Retinal pigment epithelial cell (primary cell): ENCODE measurements around the gene USP12.
"Not testable (repeated sequence)": the region's sequence is repeated elsewhere in the genome, so short reads cannot be mapped to it uniquely, and the experiment has no call there.

Experiments
- DNase-seq: peaks from one replicate; pipeline ENCODE4 v3.0.0-alpha.2; 2010; ENCODE audit warnings: low read depth
- H3K4me3 ChIP-seq: 2 replicates; pipeline ENCODE4 v1.5.1; 2011; ENCODE audit warnings: mild to moderate bottlenecking, low read length, control low read depth, moderate library complexity
- TF ChIP-seq, protein P1 (sequence below): conservative IDR thresholded peaks from 2 replicates; pipeline ENCODE4 v1.5.1; 2011; ENCODE audit warnings: low read depth, low read length, control low read depth, inconsistent platforms

The USP12 gene

GRCh38 chr13:27149702-27150101, 21.9 kb downstream of the USP12 start:
- no peak overlapping the region for H3K4me3 ChIP-seq
- DNase-seq = no peak
- TF ChIP-seq, protein P1, sequence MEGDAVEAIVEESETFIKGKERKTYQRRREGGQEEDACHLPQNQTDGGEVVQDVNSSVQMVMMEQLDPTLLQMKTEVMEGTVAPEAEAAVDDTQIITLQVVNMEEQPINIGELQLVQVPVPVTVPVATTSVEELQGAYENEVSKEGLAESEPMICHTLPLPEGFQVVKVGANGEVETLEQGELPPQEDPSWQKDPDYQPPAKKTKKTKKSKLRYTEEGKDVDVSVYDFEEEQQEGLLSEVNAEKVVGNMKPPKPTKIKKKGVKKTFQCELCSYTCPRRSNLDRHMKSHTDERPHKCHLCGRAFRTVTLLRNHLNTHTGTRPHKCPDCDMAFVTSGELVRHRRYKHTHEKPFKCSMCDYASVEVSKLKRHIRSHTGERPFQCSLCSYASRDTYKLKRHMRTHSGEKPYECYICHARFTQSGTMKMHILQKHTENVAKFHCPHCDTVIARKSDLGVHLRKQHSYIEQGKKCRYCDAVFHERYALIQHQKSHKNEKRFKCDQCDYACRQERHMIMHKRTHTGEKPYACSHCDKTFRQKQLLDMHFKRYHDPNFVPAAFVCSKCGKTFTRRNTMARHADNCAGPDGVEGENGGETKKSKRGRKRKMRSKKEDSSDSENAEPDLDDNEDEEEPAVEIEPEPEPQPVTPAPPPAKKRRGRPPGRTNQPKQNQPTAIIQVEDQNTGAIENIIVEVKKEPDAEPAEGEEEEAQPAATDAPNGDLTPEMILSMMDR = no peak

DNA sequence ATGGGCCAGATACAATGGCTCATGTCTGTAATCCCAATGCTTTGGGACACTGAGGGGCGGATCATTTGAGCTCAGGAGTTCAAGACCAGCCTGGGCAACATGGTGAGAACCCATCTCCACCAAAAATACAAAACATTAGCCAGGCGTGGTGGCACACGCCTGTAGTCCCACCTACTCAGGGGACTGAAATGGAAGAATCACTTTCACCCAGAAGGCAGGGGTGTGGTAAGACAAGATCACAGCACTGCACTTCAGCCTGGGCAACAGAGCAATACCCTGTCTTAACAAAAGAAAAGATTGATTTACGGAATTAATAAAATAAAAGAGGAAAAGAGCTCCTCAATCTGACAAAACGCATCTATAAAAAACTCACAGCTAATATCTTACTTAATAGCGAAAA, 22.7 kb downstream of the USP12 start:
- TF ChIP-seq, protein P1 = no peak
- H3K4me3 ChIP-seq = no peak overlapping the region
- DNase-seq = no peak

DNA sequence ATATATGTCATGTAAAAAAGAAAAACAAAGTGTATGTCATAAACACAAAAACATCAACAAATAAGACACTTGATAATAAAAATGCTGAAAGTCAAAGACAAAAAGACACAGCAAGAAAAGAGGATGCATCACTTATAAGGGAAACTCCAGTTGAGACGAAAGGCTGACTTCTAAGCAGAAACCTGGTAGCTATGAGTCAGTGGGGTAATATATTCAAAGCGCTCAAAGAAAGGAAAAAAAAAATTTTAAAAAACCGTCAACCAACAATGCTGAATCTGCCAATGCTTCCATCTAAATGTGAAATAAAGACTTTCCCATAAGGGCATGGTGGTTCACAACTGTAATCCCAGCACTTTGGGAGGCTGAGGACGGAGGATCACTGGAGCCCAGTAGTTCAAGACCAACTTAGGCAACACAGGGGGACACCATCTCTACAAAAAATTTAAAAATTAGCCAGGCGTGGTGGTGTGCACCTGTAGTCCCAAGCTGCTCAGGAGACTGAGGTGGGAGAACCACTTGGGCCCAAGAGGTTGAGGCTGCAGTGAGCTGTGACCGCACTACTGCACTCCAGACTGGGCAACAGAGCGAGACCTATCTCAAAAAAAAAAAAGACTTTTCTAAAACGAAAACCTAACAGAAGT, 24.0 kb downstream of the USP12 start:
- H3K4me3 ChIP-seq = no peak overlapping the region
- no peak for DNase-seq
- TF ChIP-seq, protein P1 = no peak

GRCh38 chr13:27141746-27142145, 29.9 kb downstream of the USP12 start:
- no peak overlapping the region for H3K4me3 ChIP-seq
- TF ChIP-seq, protein P1 = no peak
- no peak for DNase-seq

- not testable (repeated sequence) for H3K4me3 ChIP-seq, DNase-seq
These were observed 30.5 kb downstream of the USP12 start for GRCh38 chr13:27141159-27141558.

DNA sequence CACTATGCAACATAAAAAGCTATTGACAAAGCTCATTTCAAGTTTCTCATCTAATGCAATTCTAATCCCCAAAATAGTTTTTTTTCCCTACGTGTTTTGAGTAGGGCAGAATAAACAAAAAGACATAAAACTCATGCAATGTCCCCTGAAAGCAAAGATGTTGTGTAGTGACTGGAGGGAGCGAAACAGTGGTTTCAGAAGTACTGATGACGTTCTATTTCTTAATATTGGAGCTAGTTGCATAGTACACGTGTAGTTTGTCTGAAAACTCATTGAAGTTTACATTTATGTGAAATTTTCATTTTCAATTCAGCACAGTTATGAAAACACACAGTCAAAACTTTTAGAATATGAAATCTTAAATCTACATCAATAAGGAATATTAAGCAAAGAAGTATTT, 31.6 kb downstream of the USP12 start:
- no peak overlapping the region for H3K4me3 ChIP-seq
- DNase-seq = no peak
- TF ChIP-seq, protein P1 = no peak

DNA sequence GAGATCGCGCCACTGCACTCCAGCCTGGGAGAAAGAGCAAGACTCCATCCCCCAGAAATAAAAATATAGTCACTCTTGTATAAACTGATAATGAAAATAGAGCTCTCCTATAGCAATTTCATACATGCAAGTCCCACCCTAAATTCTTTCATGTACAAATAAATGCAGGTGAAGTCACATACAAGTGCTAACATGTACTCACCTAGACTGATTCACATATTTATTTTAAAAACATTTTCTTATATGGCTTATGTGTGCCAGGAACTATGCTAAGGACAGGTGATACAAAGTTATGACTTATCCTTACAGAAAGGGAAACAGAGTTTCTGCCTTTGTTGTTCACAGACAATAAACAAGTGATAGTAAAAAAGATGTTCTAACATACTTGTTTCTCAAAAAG, 32.0 kb downstream of the USP12 start:
- H3K4me3 ChIP-seq = no peak overlapping the region
- TF ChIP-seq, protein P1 = no peak
- DNase-seq = no peak
